Osteocyte (in vitro differentiated cells): Measurements from ENCODE around the gene KRI1. TPM values are rescaled to one million over a fixed set of nuclear protein-coding genes. Genes with fewer than 3 reads are reported as not detected.
A peak's percentile ranks its signal among the peaks of the same experiment; 100 is the strongest.

ENCODE experiments used
- DNase-seq: peaks from one replicate; pipeline ENCODE4 v3.0.0; 2021; ENCODE audit warnings: mixed read lengths; ENCODE audit not compliant: unreplicated experiment; ENCODE audit errors: extremely low spot score
- H3K27ac Mint-ChIP-seq: one replicate; pipeline ENCODE4 v1.8.0; 2021; ENCODE audit warnings: mild to moderate bottlenecking, mixed read lengths; ENCODE audit not compliant: unreplicated experiment
- H3K27me3 Mint-ChIP-seq: one replicate; pipeline ENCODE4 v1.8.0; 2021; ENCODE audit warnings: mixed read lengths; ENCODE audit not compliant: unreplicated experiment
- H3K36me3 Mint-ChIP-seq: one replicate; pipeline ENCODE4 v1.8.0; 2021; ENCODE audit warnings: mixed read lengths; ENCODE audit not compliant: unreplicated experiment
- H3K4me1 Mint-ChIP-seq: one replicate; pipeline ENCODE4 v1.8.0; 2021; ENCODE audit warnings: mixed read lengths; ENCODE audit not compliant: unreplicated experiment
- H3K4me3 Mint-ChIP-seq: one replicate; pipeline ENCODE4 v1.8.0; 2021; ENCODE audit warnings: mild to moderate bottlenecking, moderate library complexity, mixed read lengths; ENCODE audit not compliant: unreplicated experiment
- H3K9me3 Mint-ChIP-seq: one replicate; pipeline ENCODE4 v1.8.0; 2021; ENCODE audit warnings: mixed read lengths; ENCODE audit not compliant: unreplicated experiment
- CTCF ChIP-seq: fragments of 200-600 bp; sonication (generic); IDR thresholded peaks from 2 replicates; pipeline ENCODE4 v1.5.0; 2021; ENCODE audit warnings: antibody characterized with exemption, mild to moderate bottlenecking, moderate library complexity
- total RNA-seq: library from RNA; stranded (reverse); gene quantifications from 2 replicates; pipeline ENCODE4 v1.2.1, GENCODE V29; 2021

The KRI1 gene
- total RNA-seq, 1 donor from 2014 or later = 29.0 TPM

- Mint-ChIP-seq H3K9me3 (no peaks in the 10 kb centered on the region), H3K36me3 (no peaks in the 10 kb centered on the region), H3K27ac (no peak overlapping the region), H3K27me3 (peaks cover 20% of the 10 kb centered on the region), H3K4me1 (peaks cover 5% of the 10 kb centered on the region), H3K4me3 (no peak overlapping the region)
- DNase-seq = no peak
- TF ChIP-seq CTCF = no peak
Measured at GRCh38 chr19:10583036-10583776, 17.4 kb upstream of the KRI1 start.

DNA sequence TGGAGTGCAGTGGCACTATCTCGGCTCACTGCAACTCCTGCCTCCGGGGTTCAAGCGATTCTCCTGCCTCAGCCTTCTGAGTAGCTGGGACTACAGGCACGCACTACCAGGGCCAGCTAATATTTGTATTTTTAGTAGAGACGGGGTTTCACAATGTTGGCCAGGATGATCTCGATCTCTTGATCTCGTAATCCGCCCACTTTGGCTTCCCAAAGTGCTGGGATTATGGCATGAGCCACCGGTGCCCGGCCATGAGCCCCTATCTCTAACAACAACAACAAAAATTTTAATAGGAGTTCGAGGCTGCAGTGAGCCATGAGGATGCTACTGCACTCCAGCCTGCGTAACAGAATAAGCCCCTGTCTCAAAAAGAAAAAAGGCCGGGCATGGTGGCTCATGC lies 16.3 kb upstream of the KRI1 start:
- Mint-ChIP-seq H3K9me3 (no peaks in the 10 kb centered on the region), H3K27ac (no peak overlapping the region), H3K27me3 (peaks cover 11% of the 10 kb centered on the region), H3K4me1 (peaks cover 6% of the 10 kb centered on the region), H3K36me3 (no peaks in the 10 kb centered on the region), H3K4me3 (no peak overlapping the region)
- TF ChIP-seq CTCF = no peak
- no peak for DNase-seq

GRCh38 chr19:10580979-10581631 lies 15.3 kb upstream of the KRI1 start:
- Mint-ChIP-seq H3K4me1 (peaks cover 8% of the 10 kb centered on the region), H3K36me3 (no peaks in the 10 kb centered on the region), H3K4me3 (no peak overlapping the region), H3K27ac (no peak overlapping the region), H3K27me3 (peaks cover 3% of the 10 kb centered on the region), H3K9me3 (no peaks in the 10 kb centered on the region)
- peak; percentile 97 for TF ChIP-seq CTCF
- DNase-seq = peak; percentile 93

DNA sequence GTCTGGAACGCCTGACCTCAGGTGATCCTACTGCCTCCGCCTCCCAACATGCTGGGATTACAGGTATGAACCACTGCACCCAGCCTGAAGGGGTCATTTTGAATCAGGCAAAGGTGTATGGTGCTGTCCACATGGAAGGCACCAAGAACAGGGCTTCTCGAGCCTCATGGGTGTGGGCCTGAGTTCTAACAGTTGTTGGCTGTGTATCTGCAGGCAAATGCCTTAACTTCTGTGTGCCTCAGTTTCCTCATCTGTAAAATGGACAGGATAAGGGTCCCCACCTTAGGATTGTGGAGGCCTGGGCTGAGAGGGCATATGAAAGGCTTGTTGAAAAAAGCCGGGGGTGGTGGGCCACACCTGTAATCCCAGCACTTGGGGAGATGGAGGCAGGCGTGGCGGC lies 12.1 kb upstream of the KRI1 start:
- TF ChIP-seq CTCF = no peak

GRCh38 chr19:10575011-10575716 lies 9.4 kb upstream of the KRI1 start:
- H3K27ac Mint-ChIP-seq = no peak overlapping the region
- DNase-seq = no peak
- no peaks in the 10 kb centered on the region for H3K9me3 Mint-ChIP-seq
- H3K36me3 Mint-ChIP-seq = no peaks in the 10 kb centered on the region
- H3K27me3 Mint-ChIP-seq = no peaks in the 10 kb centered on the region
- no peak overlapping the region for H3K4me3 Mint-ChIP-seq
- H3K4me1 Mint-ChIP-seq = peaks cover 6% of the 10 kb centered on the region
- no peak for TF ChIP-seq CTCF

More for the DNA sequence above, 12.1 kb upstream of the KRI1 start:
- Mint-ChIP-seq H3K27me3 (no peaks in the 10 kb centered on the region), H3K9me3 (no peaks in the 10 kb centered on the region), H3K4me3 (no peak overlapping the region), H3K36me3 (no peaks in the 10 kb centered on the region), H3K27ac (no peak overlapping the region), H3K4me1 (peaks cover 8% of the 10 kb centered on the region)
- no peak for DNase-seq
